MM.1S (cell line): ENCODE results near the gene METAP1D.

Experiments used
- DNase-seq: peaks from one replicate; pipeline ENCODE4 v3.0.0-alpha.2; 2015
- H2AFZ ChIP-seq: fragments of 300-600 bp; sonication (generic); 2 replicates; pipeline ENCODE4 v1.6.0; 2016; ENCODE audit warnings: antibody characterized with exemption, low read length
- H3F3A ChIP-seq: fragments of 300-600 bp; sonication (generic); 2 replicates; pipeline ENCODE4 v1.6.1; 2016; ENCODE audit warnings: mild to moderate bottlenecking, antibody characterized with exemption, low read length, moderate library complexity, mixed read lengths; ENCODE audit not compliant: insufficient read depth
- H3K27ac ChIP-seq: fragments of 300-600 bp; sonication (generic); 2 replicates; pipeline ENCODE4 v1.5.1; 2016; ENCODE audit warnings: mild to moderate bottlenecking, low read length
- H3K27me3 ChIP-seq: fragments of 300-600 bp; sonication (generic); replicated peaks from 2 replicates; pipeline ENCODE4 v1.6.0; 2016; ENCODE audit warnings: low read length; ENCODE audit not compliant: insufficient read depth
- H3K36me3 ChIP-seq: fragments of 300-600 bp; sonication (generic); replicated peaks from 2 replicates; pipeline ENCODE4 v1.6.1; 2016; ENCODE audit warnings: mild to moderate bottlenecking, low read length, mixed read lengths; ENCODE audit not compliant: insufficient read depth
- H3K4me1 ChIP-seq: fragments of 300-600 bp; sonication (generic); 2 replicates; pipeline ENCODE4 v1.6.1; 2016; ENCODE audit warnings: low read length, mixed read lengths
- H3K4me2 ChIP-seq: fragments of 300-600 bp; sonication (generic); 2 replicates; pipeline ENCODE4 v1.6.0; 2016; ENCODE audit warnings: low read depth, low read length
- H3K4me3 ChIP-seq: fragments of 300-600 bp; sonication (generic); 2 replicates; pipeline ENCODE4 v1.5.1; 2016; ENCODE audit warnings: low read length, mixed read lengths
- H3K79me2 ChIP-seq: fragments of 300-600 bp; sonication (generic); 2 replicates; pipeline ENCODE4 v1.6.1; 2016; ENCODE audit warnings: mixed run types, low read length, mixed read lengths
- H3K9ac ChIP-seq: fragments of 300-600 bp; sonication (generic); 2 replicates; pipeline ENCODE4 v1.6.1; 2016; ENCODE audit warnings: low read length, mixed read lengths
- H3K9me2 ChIP-seq: fragments of 300-600 bp; sonication (generic); replicated peaks from 2 replicates; pipeline ENCODE4 v1.6.1; 2016; ENCODE audit warnings: mild to moderate bottlenecking, low read length, mixed read lengths; ENCODE audit not compliant: insufficient read depth
- H3K9me3 ChIP-seq: fragments of 300-600 bp; sonication (generic); replicated peaks from 2 replicates; pipeline ENCODE4 v1.6.1; 2016; ENCODE audit warnings: mild to moderate bottlenecking, low read length, mixed read lengths; ENCODE audit not compliant: insufficient read depth
- H4K20me1 ChIP-seq: fragments of 300-600 bp; sonication (generic); 2 replicates; pipeline ENCODE4 v1.6.1; 2016; ENCODE audit warnings: mild to moderate bottlenecking, low read length, moderate library complexity, mixed read lengths; ENCODE audit not compliant: insufficient read depth
- CTCF ChIP-seq: fragments of 300-600 bp; sonication (generic); IDR thresholded peaks from 2 replicates; pipeline ENCODE4 v1.5.1; 2016; ENCODE audit warnings: antibody characterized with exemption, low read length, mixed read lengths
- EZH2 ChIP-seq: fragments of 300-600 bp; sonication (generic); optimal IDR thresholded peaks from 2 replicates; pipeline ENCODE3; 2017; ENCODE audit warnings: low read depth, mild to moderate bottlenecking, antibody characterized with exemption, low read length, mixed read lengths
- EZH2phosphoT487 ChIP-seq: fragments of 300-600 bp; sonication (generic); IDR thresholded peaks from 2 replicates; pipeline ENCODE4 v1.6.1; 2018; ENCODE audit warnings: antibody characterized with exemption, low read length

Gene METAP1D

GRCh38 chr2:172116107-172116506 lies 116.4 kb downstream of the METAP1D start:
- Histone ChIP-seq H3K9ac (no peak overlapping the region), H3K4me1 (no peaks in the 10 kb centered on the region), H3K4me2 (no peak overlapping the region), H3K79me2 (no peaks in the 10 kb centered on the region), H4K20me1 (no peaks in the 10 kb centered on the region), H3K36me3 (no peaks in the 10 kb centered on the region), H3K9me2 (no peaks in the 10 kb centered on the region), H3K9me3 (no peaks in the 10 kb centered on the region), H3K27me3 (no peaks in the 10 kb centered on the region), H2AFZ (no peak overlapping the region), H3K27ac (no peak overlapping the region), H3K4me3 (no peak overlapping the region), H3F3A (no peaks in the 10 kb centered on the region)
- DNase-seq, result no peak
- no peak for TF ChIP-seq EZH2phosphoT487
- TF ChIP-seq CTCF, result no peak
- TF ChIP-seq EZH2, result no peak

- no peak for DNase-seq
- Histone ChIP-seq H3K27ac (no peak overlapping the region), H3K79me2 (no peaks in the 10 kb centered on the region), H3K9ac (no peak overlapping the region), H2AFZ (no peak overlapping the region), H3K36me3 (no peaks in the 10 kb centered on the region), H3F3A (no peaks in the 10 kb centered on the region), H3K4me1 (no peaks in the 10 kb centered on the region), H3K4me3 (no peak overlapping the region), H3K9me2 (no peaks in the 10 kb centered on the region), H4K20me1 (no peaks in the 10 kb centered on the region), H3K27me3 (no peaks in the 10 kb centered on the region), H3K9me3 (no peaks in the 10 kb centered on the region), H3K4me2 (no peak overlapping the region)
- TF ChIP-seq EZH2phosphoT487, result no peak
- no peak for TF ChIP-seq CTCF
- TF ChIP-seq EZH2, result no peak
Measured at GRCh38 chr2:172119089-172119488, 119.3 kb downstream of the METAP1D start.

GRCh38 chr2:172120118-172120517 lies 120.4 kb downstream of the METAP1D start:
- no peaks in the 10 kb centered on the region for H4K20me1 ChIP-seq
- H3K79me2 ChIP-seq, result no peaks in the 10 kb centered on the region
- H3K36me3 ChIP-seq, result no peaks in the 10 kb centered on the region
- no peak overlapping the region for H3K9ac ChIP-seq
- no peaks in the 10 kb centered on the region for H3K27me3 ChIP-seq
- H3K9me2 ChIP-seq, result no peaks in the 10 kb centered on the region
- no peak overlapping the region for H2AFZ ChIP-seq
- H3F3A ChIP-seq, result no peaks in the 10 kb centered on the region
- no peaks in the 10 kb centered on the region for H3K9me3 ChIP-seq
- no peak overlapping the region for H3K4me3 ChIP-seq
- no peaks in the 10 kb centered on the region for H3K4me1 ChIP-seq
- no peak overlapping the region for H3K4me2 ChIP-seq
- no peak overlapping the region for H3K27ac ChIP-seq
- no peak for TF ChIP-seq EZH2phosphoT487
- TF ChIP-seq EZH2, result no peak
- TF ChIP-seq CTCF, result no peak
- DNase-seq, result no peak
